GM12864 (cell line): ENCODE results near the gene MYCN.

ENCODE experiments used
- DNase-seq: peaks from one replicate; pipeline ENCODE4 v3.0.0-alpha.2; 2011; ENCODE audit warnings: low read depth
- H3K4me3 ChIP-seq: 2 replicates; pipeline ENCODE4 v1.5.1; 2011; ENCODE audit warnings: mild to moderate bottlenecking, low read depth, low read length, control low read depth
- CTCF ChIP-seq: IDR thresholded peaks from 2 replicates; pipeline ENCODE4 v1.5.1; 2011; ENCODE audit warnings: low read depth, mild to moderate bottlenecking, moderate library complexity, low read length, control low read depth, inconsistent platforms; ENCODE audit errors: missing control alignments

The MYCN gene

GRCh38 chr2:15982285-15983044 is 42.1 kb downstream of the MYCN start:
- no peak for TF ChIP-seq CTCF
- H3K4me3 ChIP-seq, result no peak overlapping the region
- DNase-seq, result no peak

- H3K4me3 ChIP-seq, result no peak overlapping the region
- TF ChIP-seq CTCF, result no peak
- no peak for DNase-seq
Observed at GRCh38 chr2:15983496-15983895, 43.1 kb downstream of the MYCN start.

GRCh38 chr2:15984368-15985255 is 44.3 kb downstream of the MYCN start:
- DNase-seq, result no peak
- no peak for TF ChIP-seq CTCF
- no peak overlapping the region for H3K4me3 ChIP-seq

GRCh38 chr2:15985531-15985930 is 45.2 kb downstream of the MYCN start:
- H3K4me3 ChIP-seq, result no peak overlapping the region
- TF ChIP-seq CTCF, result no peak
- DNase-seq, result no peak

GRCh38 chr2:15986068-15986560 is 45.8 kb downstream of the MYCN start:
- H3K4me3 ChIP-seq, result no peak overlapping the region
- TF ChIP-seq CTCF, result no peak
- no peak for DNase-seq

GRCh38 chr2:15986644-15987043 is 46.3 kb downstream of the MYCN start:
- DNase-seq, result no peak
- TF ChIP-seq CTCF, result no peak
- H3K4me3 ChIP-seq, result no peak overlapping the region
